ENCODE results near the gene TYW1. TPM values are rescaled to one million over a fixed set of nuclear protein-coding genes. Genes with fewer than 3 reads are reported as not detected.
"Not testable (repeated sequence)": the region's sequence is repeated elsewhere in the genome, so short reads cannot be mapped to it uniquely, and the experiment has no call there.

TYW1 gene
- polyA plus RNA-seq, 2 donors, result 3.6 to 6.0 TPM

- H3K27ac ChIP-seq (ENCODE audit: low read depth in 2 of 2, low read length in 1 of 2); H3K9me3 ChIP-seq (ENCODE audit: control insufficient read depth in 2 of 2, insufficient read depth in 1 of 2, low read depth in 1 of 2, low read length in 1 of 2); H3K4me1 ChIP-seq (ENCODE audit: control insufficient read depth in 2 of 2, insufficient read depth in 2 of 2, low read length in 1 of 2); H3K4me3 ChIP-seq (ENCODE audit: low read depth in 1 of 2, low read length in 2 of 2); H3K27me3 ChIP-seq (ENCODE audit: control insufficient read depth in 1 of 2, insufficient read depth in 2 of 2, low read length in 2 of 2); H3K36me3 ChIP-seq (ENCODE audit: control insufficient read depth in 2 of 2, insufficient read depth in 2 of 2, low read length in 1 of 2): not testable (repeated sequence)
- WGBS, 2 donors, result 77 to 85% methylated on average over 3 of the region's 3 CpGs
Observed at GRCh38 chr7:67139876-67140275, 143.2 kb downstream of the TYW1 start.

GRCh38 chr7:67141001-67141400, 144.4 kb downstream of the TYW1 start:
- not testable (repeated sequence) for H3K4me1 ChIP-seq (ENCODE audit: control insufficient read depth in 2 of 2, insufficient read depth in 2 of 2, low read length in 1 of 2); H3K4me3 ChIP-seq (ENCODE audit: low read depth in 1 of 2, low read length in 2 of 2); H3K27me3 ChIP-seq (ENCODE audit: control insufficient read depth in 1 of 2, insufficient read depth in 2 of 2, low read length in 2 of 2); H3K9me3 ChIP-seq (ENCODE audit: control insufficient read depth in 2 of 2, insufficient read depth in 1 of 2, low read depth in 1 of 2, low read length in 1 of 2); H3K27ac ChIP-seq (ENCODE audit: low read depth in 2 of 2, low read length in 1 of 2); H3K36me3 ChIP-seq (ENCODE audit: control insufficient read depth in 2 of 2, insufficient read depth in 2 of 2, low read length in 1 of 2)
- 68 to 90% methylated on average over 2 of the region's 2 CpGs for WGBS, 2 donors

- whole genome bisulfite sequencing, 2 donors, result 73 to 75% methylated on average over 9 of the region's 9 CpGs
- not testable (repeated sequence) for H3K27ac ChIP-seq (ENCODE audit: low read depth in 2 of 2, low read length in 1 of 2); H3K9me3 ChIP-seq (ENCODE audit: control insufficient read depth in 2 of 2, insufficient read depth in 1 of 2, low read depth in 1 of 2, low read length in 1 of 2); H3K27me3 ChIP-seq (ENCODE audit: control insufficient read depth in 1 of 2, insufficient read depth in 2 of 2, low read length in 2 of 2); H3K4me3 ChIP-seq (ENCODE audit: low read depth in 1 of 2, low read length in 2 of 2); H3K4me1 ChIP-seq (ENCODE audit: control insufficient read depth in 2 of 2, insufficient read depth in 2 of 2, low read length in 1 of 2); H3K36me3 ChIP-seq (ENCODE audit: control insufficient read depth in 2 of 2, insufficient read depth in 2 of 2, low read length in 1 of 2)
Observed at GRCh38 chr7:67143091-67143786, 146.6 kb downstream of the TYW1 start.

- WGBS, 2 donors, result 89 to 94% methylated on average over 3 of the region's 3 CpGs
Observed at GRCh38 chr7:67145581-67146193, 149.1 kb downstream of the TYW1 start.

GRCh38 chr7:67149131-67149530, 152.5 kb downstream of the TYW1 start:
- H3K27ac ChIP-seq (ENCODE audit: low read depth in 2 of 2, low read length in 1 of 2); H3K36me3 ChIP-seq (ENCODE audit: control insufficient read depth in 2 of 2, insufficient read depth in 2 of 2, low read length in 1 of 2); H3K4me1 ChIP-seq (ENCODE audit: control insufficient read depth in 2 of 2, insufficient read depth in 2 of 2, low read length in 1 of 2); H3K9me3 ChIP-seq (ENCODE audit: control insufficient read depth in 2 of 2, insufficient read depth in 1 of 2, low read depth in 1 of 2, low read length in 1 of 2); H3K27me3 ChIP-seq (ENCODE audit: control insufficient read depth in 1 of 2, insufficient read depth in 2 of 2, low read length in 2 of 2); H3K4me3 ChIP-seq (ENCODE audit: low read depth in 1 of 2, low read length in 2 of 2): not testable (repeated sequence)

More at GRCh38 chr7:67145581-67146193, 149.1 kb downstream of the TYW1 start:
- not testable (repeated sequence) for H3K9me3 ChIP-seq (ENCODE audit: control insufficient read depth in 2 of 2, insufficient read depth in 1 of 2, low read depth in 1 of 2, low read length in 1 of 2); H3K36me3 ChIP-seq (ENCODE audit: control insufficient read depth in 2 of 2, insufficient read depth in 2 of 2, low read length in 1 of 2); H3K27ac ChIP-seq (ENCODE audit: low read depth in 2 of 2, low read length in 1 of 2); H3K27me3 ChIP-seq (ENCODE audit: control insufficient read depth in 1 of 2, insufficient read depth in 2 of 2, low read length in 2 of 2); H3K4me3 ChIP-seq (ENCODE audit: low read depth in 1 of 2, low read length in 2 of 2); H3K4me1 ChIP-seq (ENCODE audit: control insufficient read depth in 2 of 2, insufficient read depth in 2 of 2, low read length in 1 of 2)

- H3K36me3 ChIP-seq (ENCODE audit: control insufficient read depth in 2 of 2, insufficient read depth in 2 of 2, low read length in 1 of 2); H3K4me3 ChIP-seq (ENCODE audit: low read depth in 1 of 2, low read length in 2 of 2); H3K27ac ChIP-seq (ENCODE audit: low read depth in 2 of 2, low read length in 1 of 2); H3K4me1 ChIP-seq (ENCODE audit: control insufficient read depth in 2 of 2, insufficient read depth in 2 of 2, low read length in 1 of 2); H3K9me3 ChIP-seq (ENCODE audit: control insufficient read depth in 2 of 2, insufficient read depth in 1 of 2, low read depth in 1 of 2, low read length in 1 of 2); H3K27me3 ChIP-seq (ENCODE audit: control insufficient read depth in 1 of 2, insufficient read depth in 2 of 2, low read length in 2 of 2): not testable (repeated sequence)
Observed at GRCh38 chr7:67154374-67154773, 157.7 kb downstream of the TYW1 start.

GRCh38 chr7:67156064-67156463, 159.4 kb downstream of the TYW1 start:
- H3K4me3 ChIP-seq (ENCODE audit: low read depth in 1 of 2, low read length in 2 of 2); H3K4me1 ChIP-seq (ENCODE audit: control insufficient read depth in 2 of 2, insufficient read depth in 2 of 2, low read length in 1 of 2); H3K27ac ChIP-seq (ENCODE audit: low read depth in 2 of 2, low read length in 1 of 2); H3K27me3 ChIP-seq (ENCODE audit: control insufficient read depth in 1 of 2, insufficient read depth in 2 of 2, low read length in 2 of 2); H3K9me3 ChIP-seq (ENCODE audit: control insufficient read depth in 2 of 2, insufficient read depth in 1 of 2, low read depth in 1 of 2, low read length in 1 of 2); H3K36me3 ChIP-seq (ENCODE audit: control insufficient read depth in 2 of 2, insufficient read depth in 2 of 2, low read length in 1 of 2): not testable (repeated sequence)
- WGBS, 2 donors, result 92 to 95% methylated on average over 7 of the region's 7 CpGs

GRCh38 chr7:67163285-67163684, 166.7 kb downstream of the TYW1 start:
- H3K4me3 ChIP-seq (ENCODE audit: low read depth in 1 of 2, low read length in 2 of 2); H3K27me3 ChIP-seq (ENCODE audit: control insufficient read depth in 1 of 2, insufficient read depth in 2 of 2, low read length in 2 of 2); H3K27ac ChIP-seq (ENCODE audit: low read depth in 2 of 2, low read length in 1 of 2); H3K36me3 ChIP-seq (ENCODE audit: control insufficient read depth in 2 of 2, insufficient read depth in 2 of 2, low read length in 1 of 2); H3K4me1 ChIP-seq (ENCODE audit: control insufficient read depth in 2 of 2, insufficient read depth in 2 of 2, low read length in 1 of 2); H3K9me3 ChIP-seq (ENCODE audit: control insufficient read depth in 2 of 2, insufficient read depth in 1 of 2, low read depth in 1 of 2, low read length in 1 of 2): not testable (repeated sequence)
- WGBS, 2 donors, result 80 to 83% methylated on average over 5 of the region's 5 CpGs

- not testable (repeated sequence) for H3K27ac ChIP-seq (ENCODE audit: low read depth in 2 of 2, low read length in 1 of 2); H3K9me3 ChIP-seq (ENCODE audit: control insufficient read depth in 2 of 2, insufficient read depth in 1 of 2, low read depth in 1 of 2, low read length in 1 of 2); H3K27me3 ChIP-seq (ENCODE audit: control insufficient read depth in 1 of 2, insufficient read depth in 2 of 2, low read length in 2 of 2); H3K4me1 ChIP-seq (ENCODE audit: control insufficient read depth in 2 of 2, insufficient read depth in 2 of 2, low read length in 1 of 2); H3K4me3 ChIP-seq (ENCODE audit: low read depth in 1 of 2, low read length in 2 of 2); H3K36me3 ChIP-seq (ENCODE audit: control insufficient read depth in 2 of 2, insufficient read depth in 2 of 2, low read length in 1 of 2)
- 76 to 80% methylated on average over 3 of the region's 3 CpGs for WGBS, 2 donors
Observed at GRCh38 chr7:67171151-67171550, 174.5 kb downstream of the TYW1 start.

- not testable (repeated sequence) for H3K36me3 ChIP-seq (ENCODE audit: control insufficient read depth in 2 of 2, insufficient read depth in 2 of 2, low read length in 1 of 2); H3K4me3 ChIP-seq (ENCODE audit: low read depth in 1 of 2, low read length in 2 of 2); H3K27me3 ChIP-seq (ENCODE audit: control insufficient read depth in 1 of 2, insufficient read depth in 2 of 2, low read length in 2 of 2); H3K4me1 ChIP-seq (ENCODE audit: control insufficient read depth in 2 of 2, insufficient read depth in 2 of 2, low read length in 1 of 2); H3K9me3 ChIP-seq (ENCODE audit: control insufficient read depth in 2 of 2, insufficient read depth in 1 of 2, low read depth in 1 of 2, low read length in 1 of 2); H3K27ac ChIP-seq (ENCODE audit: low read depth in 2 of 2, low read length in 1 of 2)
- WGBS, 2 donors, result 48 to 60% methylated on average over 6 of the region's 6 CpGs
Observed at GRCh38 chr7:67176730-67177129, 180.1 kb downstream of the TYW1 start.
